ENCODE measurements around the gene ANKRD29. TPM values are rescaled to one million over a fixed set of nuclear protein-coding genes. Genes with fewer than 3 reads are reported as not detected.

ANKRD29 gene
- total and polyA plus RNA-seq, 3 donors from 2014 or later, result 9.1 to 23.5 (median 17.5) TPM

DNA sequence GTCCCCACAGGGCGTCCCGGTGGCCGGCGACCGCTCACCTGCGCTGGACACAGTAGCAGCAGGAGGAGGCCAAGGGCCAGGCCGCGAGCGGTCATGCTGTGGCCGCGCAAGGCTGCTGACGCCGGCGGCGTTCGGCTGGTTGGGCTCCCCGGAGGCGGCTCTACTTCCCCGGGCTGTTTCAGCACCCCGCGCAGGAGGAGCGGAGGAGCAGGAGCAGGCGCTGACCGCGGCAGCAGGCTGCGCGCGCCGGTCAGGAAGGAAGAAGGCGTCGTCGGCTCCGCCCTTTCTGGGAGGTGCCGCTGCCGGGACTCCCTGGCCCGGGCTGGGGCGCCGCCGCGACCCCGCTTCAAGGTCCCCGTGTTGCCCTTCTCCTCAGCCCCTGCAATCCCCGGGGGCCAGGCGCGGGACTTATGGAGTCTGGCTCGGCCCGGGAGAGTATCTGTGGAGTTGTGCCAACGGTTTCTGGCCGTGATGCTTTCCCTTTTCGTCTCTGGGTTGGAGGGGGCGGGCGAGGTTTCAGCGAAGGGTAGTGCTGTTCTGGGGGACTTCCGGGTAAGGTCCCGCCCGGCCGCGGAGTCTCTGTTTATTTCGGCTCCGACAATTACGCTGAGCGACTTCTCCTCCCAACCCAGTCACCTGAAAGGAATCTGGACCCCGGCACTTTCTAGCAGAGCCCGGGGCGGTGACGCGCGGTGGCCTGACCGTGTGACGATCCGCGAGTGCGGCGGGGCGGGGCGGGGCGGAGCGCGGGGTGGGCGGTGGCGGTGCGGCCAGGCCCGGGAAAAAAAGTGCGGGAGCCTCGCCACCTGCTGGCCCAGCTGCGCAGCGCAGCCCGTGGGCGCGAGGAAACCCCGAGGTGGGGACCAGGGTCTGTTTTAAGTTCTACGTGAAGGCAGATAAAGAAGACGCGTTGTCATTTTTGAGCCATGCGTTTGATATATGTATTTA is 76.2 kb downstream of the ANKRD29 start, which contains the start of gene NPC1:
Gene NPC1, minus strand, starts transcription at position 258 of the 948 bp plus-strand sequence. Its CDS starts 163 bp downstream, at position 95.
- 0 to 1% methylated on average over 11 to 66 of the region's 95 CpGs for WGBS, 2 donors
- Histone ChIP-seq H3K4me1 (peaks cover 21% of the 10 kb centered on the region), H3K9me3 (no peaks in the 10 kb centered on the region), H3K4me3 (peak within 1 kb of the TSS; percentile 65 to 79), H3K27me3 (no peaks in the 10 kb centered on the region), H3K36me3 (ENCODE audit: low read depth, missing control alignments) (no peaks in the 10 kb centered on the region), H3K27ac (peak within 1 kb of the TSS; percentile 92 to 99)
- peak; percentile 93 for DNase-seq
- TF ChIP-seq, protein P1, sequence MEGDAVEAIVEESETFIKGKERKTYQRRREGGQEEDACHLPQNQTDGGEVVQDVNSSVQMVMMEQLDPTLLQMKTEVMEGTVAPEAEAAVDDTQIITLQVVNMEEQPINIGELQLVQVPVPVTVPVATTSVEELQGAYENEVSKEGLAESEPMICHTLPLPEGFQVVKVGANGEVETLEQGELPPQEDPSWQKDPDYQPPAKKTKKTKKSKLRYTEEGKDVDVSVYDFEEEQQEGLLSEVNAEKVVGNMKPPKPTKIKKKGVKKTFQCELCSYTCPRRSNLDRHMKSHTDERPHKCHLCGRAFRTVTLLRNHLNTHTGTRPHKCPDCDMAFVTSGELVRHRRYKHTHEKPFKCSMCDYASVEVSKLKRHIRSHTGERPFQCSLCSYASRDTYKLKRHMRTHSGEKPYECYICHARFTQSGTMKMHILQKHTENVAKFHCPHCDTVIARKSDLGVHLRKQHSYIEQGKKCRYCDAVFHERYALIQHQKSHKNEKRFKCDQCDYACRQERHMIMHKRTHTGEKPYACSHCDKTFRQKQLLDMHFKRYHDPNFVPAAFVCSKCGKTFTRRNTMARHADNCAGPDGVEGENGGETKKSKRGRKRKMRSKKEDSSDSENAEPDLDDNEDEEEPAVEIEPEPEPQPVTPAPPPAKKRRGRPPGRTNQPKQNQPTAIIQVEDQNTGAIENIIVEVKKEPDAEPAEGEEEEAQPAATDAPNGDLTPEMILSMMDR (IDR thresholded peaks at IDR 0.05), result peak; percentile 76 to 94 (median 91)
- TF ChIP-seq POLR2A (IDR thresholded peaks at IDR 0.05), result no peak
- intact Hi-C loops (cut with DNase I; ENCODE audit: low total_unique reads), result loop anchor here (5.0 kb wide), 1 partner anchor 84 kb away; the partner anchor contains the start of gene RMC1

DNA sequence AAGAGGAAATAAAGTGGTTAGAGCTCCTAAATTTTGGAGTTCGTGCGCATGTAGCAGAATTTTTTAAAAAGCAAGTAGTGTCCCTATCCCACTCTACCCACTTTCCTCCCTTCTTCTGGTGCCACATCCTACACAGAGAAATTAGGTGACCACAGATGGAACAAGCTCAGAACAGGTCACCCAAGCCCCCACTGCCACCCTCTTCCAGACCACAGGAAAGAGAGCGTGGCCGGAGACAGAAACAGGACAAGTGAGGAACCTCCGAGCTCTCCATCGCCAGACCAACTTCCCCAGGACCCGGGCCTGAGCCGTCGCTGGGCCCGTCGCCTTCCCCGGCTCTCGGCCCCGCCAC is 76.8 kb downstream of the ANKRD29 start:
- no peaks in the 10 kb centered on the region for H3K36me3 ChIP-seq (ENCODE audit: low read depth, missing control alignments)
- intact Hi-C loops (cut with DNase I; ENCODE audit: low total_unique reads), result loop anchor here (5.0 kb wide), 1 partner anchor 84 kb away; the partner anchor contains the start of gene RMC1
- DNase-seq, result no peak
- TF ChIP-seq POLR2A (IDR thresholded peaks at IDR 0.05), result no peak
- TF ChIP-seq, protein P1 (IDR thresholded peaks at IDR 0.05), result no peak
- H3K27ac ChIP-seq, result peak overlapping the region; percentile 92 to 99
- H3K4me3 ChIP-seq, result peak overlapping the region; percentile 65 to 79
- no peaks in the 10 kb centered on the region for H3K9me3 ChIP-seq
- 1% methylated on average over 11 to 14 of the region's 14 CpGs for whole genome bisulfite sequencing, 2 donors
- peaks cover 21% of the 10 kb centered on the region for H3K4me1 ChIP-seq
- H3K27me3 ChIP-seq, result no peaks in the 10 kb centered on the region

DNA sequence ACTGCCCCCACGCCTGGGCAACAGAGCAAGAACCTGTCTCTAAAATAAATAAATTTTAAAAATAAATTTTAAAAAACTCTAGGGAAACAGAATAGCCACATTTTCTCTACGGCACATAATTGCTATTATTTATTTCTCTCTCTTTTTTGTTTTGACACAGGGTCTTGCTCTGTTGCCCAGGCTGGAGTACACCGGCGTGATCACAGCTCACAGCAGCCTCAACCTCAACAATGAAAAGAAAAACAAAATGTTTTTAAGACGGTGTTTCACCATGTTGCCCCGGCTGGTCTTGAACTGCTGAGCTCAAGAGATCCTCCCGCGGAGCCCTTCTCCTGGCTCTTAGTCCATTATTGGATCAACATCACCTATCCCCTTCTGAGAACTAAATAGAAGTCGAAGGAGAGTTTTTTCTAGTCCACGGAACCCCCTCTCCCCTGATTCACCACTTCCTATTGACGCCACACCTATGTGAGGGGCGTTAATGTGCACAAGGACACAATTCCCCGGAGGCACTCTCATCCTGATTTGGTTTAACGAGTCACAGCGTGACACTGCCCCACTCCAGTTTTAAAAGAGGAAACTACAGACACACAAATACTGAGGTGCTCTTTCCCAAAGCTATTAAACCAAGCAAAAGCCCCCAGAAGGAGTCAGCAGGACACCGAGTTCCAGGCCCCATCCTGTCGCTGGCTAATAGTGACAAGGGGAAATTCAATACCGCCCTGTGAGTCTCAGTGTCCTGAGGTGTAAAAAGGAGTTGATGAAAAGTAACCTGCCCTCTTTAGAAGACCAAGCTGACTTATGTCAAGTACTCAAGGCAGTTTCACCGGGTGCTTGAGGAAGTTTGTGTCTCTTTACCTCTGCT is 77.5 kb downstream of the ANKRD29 start:
- peak overlapping the region; percentile 65 to 79 for H3K4me3 ChIP-seq
- intact Hi-C loops (cut with DNase I; ENCODE audit: low total_unique reads), result loop anchor here (5.0 kb wide), 1 partner anchor 83 kb away; the partner anchor contains the start of gene RMC1
- WGBS, 2 donors, result 26 to 32% methylated on average over 19 of the region's 19 CpGs
- no peaks in the 10 kb centered on the region for H3K9me3 ChIP-seq
- no peak for DNase-seq
- no peaks in the 10 kb centered on the region for H3K27me3 ChIP-seq
- peaks cover 21% of the 10 kb centered on the region for H3K4me1 ChIP-seq
- H3K27ac ChIP-seq, result peak overlapping the region; percentile 92 to 99
- no peaks in the 10 kb centered on the region for H3K36me3 ChIP-seq (ENCODE audit: low read depth, missing control alignments)
- TF ChIP-seq, protein P1 (IDR thresholded peaks at IDR 0.05), result no peak
- TF ChIP-seq POLR2A (IDR thresholded peaks at IDR 0.05), result no peak

DNA sequence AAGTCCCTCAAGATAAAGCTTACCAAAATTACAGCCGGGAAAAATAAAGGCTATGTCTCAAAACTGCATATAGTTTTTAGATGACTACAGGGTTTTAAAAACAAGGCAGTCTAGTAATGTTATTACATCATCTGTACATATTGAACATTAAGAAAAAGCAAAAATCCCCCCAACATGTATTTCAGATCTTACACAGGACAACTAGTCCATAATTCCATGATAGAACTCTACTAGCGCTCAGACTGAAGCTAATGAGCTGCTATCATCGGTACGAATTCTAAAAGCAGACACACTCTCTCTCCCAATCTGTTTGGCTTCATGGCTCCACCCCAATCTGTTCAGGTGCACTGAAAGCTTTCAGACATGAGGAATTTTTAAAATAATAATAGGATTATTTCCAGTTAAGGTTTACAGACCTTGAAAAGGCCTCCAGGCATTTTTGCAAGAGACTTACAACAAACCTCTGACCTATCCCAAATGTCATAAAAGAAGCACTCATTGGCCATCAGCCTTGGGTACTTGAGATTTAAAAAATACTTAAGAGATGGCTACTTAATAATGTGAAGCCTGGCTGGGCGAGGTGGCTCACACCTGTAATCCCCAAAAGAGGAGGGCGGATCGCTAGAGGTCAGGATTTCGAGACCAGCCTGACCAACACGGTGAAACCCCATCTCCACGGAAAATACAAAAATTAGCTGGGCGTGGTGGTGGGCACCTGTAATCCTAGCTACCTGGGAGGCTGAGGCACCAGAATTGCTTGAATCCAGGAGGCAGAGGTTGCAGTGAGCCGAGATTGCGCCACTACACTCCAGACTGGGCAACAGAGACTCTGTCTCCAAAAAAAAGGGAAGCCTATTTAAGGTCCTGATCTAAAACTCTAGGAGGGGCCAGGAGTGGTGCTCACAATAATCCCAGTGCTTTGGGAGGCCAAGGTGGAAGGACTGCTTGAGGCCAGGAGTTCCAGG is 78.4 kb downstream of the ANKRD29 start:
- H3K27ac ChIP-seq, result no peak overlapping the region
- no peaks in the 10 kb centered on the region for H3K36me3 ChIP-seq (ENCODE audit: low read depth, missing control alignments)
- H3K4me3 ChIP-seq, result no peak overlapping the region
- peaks cover 21% of the 10 kb centered on the region for H3K4me1 ChIP-seq
- no peaks in the 10 kb centered on the region for H3K27me3 ChIP-seq
- H3K9me3 ChIP-seq, result no peaks in the 10 kb centered on the region
- WGBS, 2 donors, result 75 to 83% methylated on average over 13 of the region's 13 CpGs
- intact Hi-C loops (cut with DNase I; ENCODE audit: low total_unique reads), result loop anchor here (5.0 kb wide), 1 partner anchor 62 kb away; no protein-coding TSS in a partner anchor
- no peak for DNase-seq
- no peak for TF ChIP-seq POLR2A (IDR thresholded peaks at IDR 0.05)
- TF ChIP-seq, protein P1 (IDR thresholded peaks at IDR 0.05), result no peak

Data from testis (tissue), 3 donors.